Neural cell (in vitro differentiated cells): ENCODE results near the gene PIWIL1. TPM values are rescaled to one million over a fixed set of nuclear protein-coding genes. Genes with fewer than 3 reads are reported as not detected.

Source experiments
- H2AFZ ChIP-seq: fragments of 200-600, 300-800 bp; sonication (generic), shearing (Covaris generic); 2 replicates; pipeline ENCODE4 v1.6.0; 2014; ENCODE audit warnings: low read depth, mild to moderate bottlenecking, antibody characterized with exemption, low read length, moderate library complexity
- H3F3A ChIP-seq: fragments of 200-600 bp; shearing (Covaris generic); 2 replicates; pipeline ENCODE4 v1.6.1; 2016; ENCODE audit warnings: mild to moderate bottlenecking, moderate library complexity, mixed read lengths, antibody characterized with exemption, low read length; ENCODE audit not compliant: insufficient read depth, poor library complexity, severe bottlenecking
- H3K27ac ChIP-seq: fragments of 200-600, 300-800 bp; sonication (generic), shearing (Covaris generic); 2 replicates; pipeline ENCODE4 v1.5.1; 2014; ENCODE audit warnings: mild to moderate bottlenecking, low read length, moderate library complexity
- H3K27me3 ChIP-seq: fragments of 300-800, 200-600 bp; sonication (generic), shearing (Covaris generic); 2 replicates; pipeline ENCODE4 v1.6.0; 2014; ENCODE audit warnings: mild to moderate bottlenecking, low read depth, low read length, moderate library complexity; ENCODE audit not compliant: insufficient read depth
- H3K36me3 ChIP-seq: fragments of 300-800, 200-600 bp; sonication (generic), shearing (Covaris generic); 2 replicates; pipeline ENCODE4 v1.5.1; 2014; ENCODE audit warnings: mild to moderate bottlenecking, antibody characterized with exemption, low read length, moderate library complexity; ENCODE audit not compliant: insufficient read depth
- H3K4me2 ChIP-seq: fragments of 300-800, 200-600 bp; sonication (generic), shearing (Covaris generic); 2 replicates; pipeline ENCODE4 v1.6.0; 2014; ENCODE audit warnings: mild to moderate bottlenecking, low read length
- H3K4me3 ChIP-seq: fragments of 300-800, 200-600 bp; sonication (generic), shearing (Covaris generic); 2 replicates; pipeline ENCODE4 v1.5.1; 2014; ENCODE audit warnings: mild to moderate bottlenecking, low read length, moderate library complexity
- H3K79me2 ChIP-seq: fragments of 200-600 bp; shearing (Covaris generic); replicated peaks from 2 replicates; pipeline ENCODE4 v1.6.0; 2014; ENCODE audit warnings: mild to moderate bottlenecking, low read length, moderate library complexity; ENCODE audit not compliant: insufficient read depth
- H3K9ac ChIP-seq: fragments of 300-800, 200-600 bp; sonication (generic), shearing (Covaris generic); 2 replicates; pipeline ENCODE4 v1.6.1; 2016; ENCODE audit warnings: mild to moderate bottlenecking, low read length, mixed read lengths
- H3K9me2 ChIP-seq: fragments of 200-600 bp; shearing (Covaris generic); 2 replicates; pipeline ENCODE4 v1.6.1; 2016; ENCODE audit warnings: mild to moderate bottlenecking, low read length, mixed read lengths; ENCODE audit not compliant: insufficient read depth
- H3K9me3 ChIP-seq: fragments of 200-600, 300-800 bp; sonication (generic), shearing (Covaris generic); 2 replicates; pipeline ENCODE4 v1.6.1; 2016; ENCODE audit warnings: mild to moderate bottlenecking, mixed run types, low read length, moderate library complexity, mixed read lengths
- H4K20me1 ChIP-seq: fragments of 200-600 bp; shearing (Covaris generic); 2 replicates; pipeline ENCODE4 v1.6.1; 2016; ENCODE audit warnings: mild to moderate bottlenecking, mixed run types; ENCODE audit not compliant: insufficient read depth
- CTCF ChIP-seq: fragments of 450-650 bp; IDR thresholded peaks from 2 replicates; pipeline ENCODE4 v1.5.1; 2014; ENCODE audit warnings: antibody characterized with exemption, mild to moderate bottlenecking, moderate library complexity; ENCODE audit not compliant: poor library complexity, severe bottlenecking
- EZH2 ChIP-seq: fragments of 200-600, 300-800 bp; shearing (Covaris generic), sonication (generic); IDR thresholded peaks from 2 replicates; pipeline ENCODE4 v1.6.1; 2014; ENCODE audit warnings: antibody characterized with exemption, low read length, borderline replicate concordance, mild to moderate bottlenecking; ENCODE audit not compliant: insufficient read depth, poor library complexity, severe bottlenecking
- POLR2AphosphoS5 ChIP-seq: IDR thresholded peaks from 2 replicates; pipeline ENCODE4 v1.6.1; 2012
- RAD21 ChIP-seq: fragments of 450-650 bp; conservative IDR thresholded peaks from 2 replicates; pipeline ENCODE4 v1.6.1; 2014; ENCODE audit warnings: antibody characterized with exemption, mild to moderate bottlenecking, moderate library complexity
- REST ChIP-seq: IDR thresholded peaks from 2 replicates; pipeline ENCODE4 v1.6.1; 2012; ENCODE audit warnings: borderline replicate concordance
- SMC3 ChIP-seq: fragments of 450-650 bp; conservative IDR thresholded peaks from 2 replicates; pipeline ENCODE4 v1.6.1; 2014; ENCODE audit warnings: antibody characterized with exemption, mild to moderate bottlenecking, moderate library complexity; ENCODE audit not compliant: poor library complexity
- TAF1 ChIP-seq: IDR thresholded peaks from 2 replicates; pipeline ENCODE4 v1.6.1; 2012; ENCODE audit warnings: low read depth
- polyA plus RNA-seq: library from polyadenylated mRNA; depleted of rRNA; stranded (reverse); fragments of >200 nt; gene quantifications from 2 replicates; pipeline ENCODE4 v1.2.3, GENCODE V29; 2014

The PIWIL1 gene
- polyA plus RNA-seq, 1 donor from 2014 or later: not detected

GRCh38 chr12:130334937-130335336, 2.8 kb upstream of the PIWIL1 start:
- no peak overlapping the region for H3K4me2 ChIP-seq
- H3K9ac ChIP-seq: no peak overlapping the region
- H3K9me3 ChIP-seq: no peaks in the 10 kb centered on the region
- H4K20me1 ChIP-seq: no peaks in the 10 kb centered on the region
- H3F3A ChIP-seq: no peaks in the 10 kb centered on the region
- H2AFZ ChIP-seq: no peak overlapping the region
- H3K79me2 ChIP-seq: no peaks in the 10 kb centered on the region
- no peak overlapping the region for H3K4me3 ChIP-seq
- H3K27ac ChIP-seq: no peak overlapping the region
- H3K36me3 ChIP-seq: no peaks in the 10 kb centered on the region
- TF ChIP-seq SMC3 (no peak), REST (no peak), POLR2AphosphoS5 (no peak), EZH2 (no peak), RAD21 (no peak), TAF1 (no peak)
- H3K9me2 ChIP-seq: no peaks in the 10 kb centered on the region
- no peaks in the 10 kb centered on the region for H3K27me3 ChIP-seq

- Histone ChIP-seq H3K9me2 (no peaks in the 10 kb centered on the region), H3K4me2 (no peak overlapping the region), H3K27me3 (no peaks in the 10 kb centered on the region), H3K9ac (no peak overlapping the region), H2AFZ (no peak overlapping the region), H3K9me3 (no peaks in the 10 kb centered on the region), H3K4me3 (no peak overlapping the region), H3K36me3 (no peaks in the 10 kb centered on the region), H3K27ac (no peak overlapping the region), H4K20me1 (no peaks in the 10 kb centered on the region), H3K79me2 (no peaks in the 10 kb centered on the region), H3F3A (no peaks in the 10 kb centered on the region)
- TF ChIP-seq EZH2 (no peak), CTCF (peak; percentile 90), SMC3 (peak; percentile 95), RAD21 (peak; percentile 95)
These were observed 1.9 kb upstream of the PIWIL1 start for GRCh38 chr12:130335517-130336392.
